Activated gamma-delta T cell treated with anti-CD3 and anti-CD28 coated beads, Interleukin-2, amount 50 U/mL, for 16 hours (primary cell): ENCODE measurements around the gene NCKAP5.

Source experiments
- DNase-seq: peaks from one replicate; pipeline ENCODE4 v3.0.0-alpha.2; 2020; ENCODE audit warnings: low read depth

The NCKAP5 gene

GRCh38 chr2:132937629-132938028 lies 630.6 kb downstream of the NCKAP5 start:
- DNase-seq: no peak

GRCh38 chr2:132936791-132937190 lies 631.5 kb downstream of the NCKAP5 start:
- no peak for DNase-seq

DNA sequence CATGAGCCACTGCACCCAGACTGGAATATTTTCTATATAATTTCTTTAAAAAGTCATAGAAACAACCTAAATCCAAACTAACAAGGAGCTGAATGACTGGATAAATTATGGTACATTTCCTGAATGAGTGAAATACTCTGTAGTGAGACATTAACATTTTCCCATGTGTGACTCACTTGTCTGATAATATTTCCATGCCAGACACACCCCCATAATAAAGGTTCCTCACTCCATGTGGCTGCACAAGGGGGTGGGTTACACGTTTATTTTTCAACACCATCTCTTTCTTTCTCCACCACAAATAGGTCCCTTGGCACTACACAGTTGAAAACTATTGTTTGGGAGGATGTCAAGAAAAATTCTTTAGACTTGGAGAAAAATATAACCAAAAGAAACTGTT lies 632.0 kb downstream of the NCKAP5 start:
- DNase-seq: no peak

DNA sequence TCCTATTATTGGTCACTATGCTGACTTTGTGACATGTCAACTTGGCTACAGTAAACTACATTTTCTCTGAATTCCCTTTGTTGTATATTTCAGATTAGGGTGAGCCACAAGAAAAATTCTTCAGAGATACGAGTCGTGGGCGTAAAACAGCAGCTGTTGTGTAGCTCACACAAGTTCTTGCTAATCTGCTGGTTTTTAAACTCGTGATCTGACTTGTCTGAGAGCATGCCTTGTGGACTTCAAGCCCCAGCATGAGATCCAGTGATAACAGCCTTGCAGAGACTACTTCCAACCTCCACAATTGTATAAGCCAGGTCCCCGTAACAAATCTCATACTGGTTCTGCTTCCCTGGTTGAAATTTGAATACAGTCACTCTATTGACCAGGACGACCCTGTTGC lies 638.5 kb downstream of the NCKAP5 start:
- DNase-seq: no peak

DNA sequence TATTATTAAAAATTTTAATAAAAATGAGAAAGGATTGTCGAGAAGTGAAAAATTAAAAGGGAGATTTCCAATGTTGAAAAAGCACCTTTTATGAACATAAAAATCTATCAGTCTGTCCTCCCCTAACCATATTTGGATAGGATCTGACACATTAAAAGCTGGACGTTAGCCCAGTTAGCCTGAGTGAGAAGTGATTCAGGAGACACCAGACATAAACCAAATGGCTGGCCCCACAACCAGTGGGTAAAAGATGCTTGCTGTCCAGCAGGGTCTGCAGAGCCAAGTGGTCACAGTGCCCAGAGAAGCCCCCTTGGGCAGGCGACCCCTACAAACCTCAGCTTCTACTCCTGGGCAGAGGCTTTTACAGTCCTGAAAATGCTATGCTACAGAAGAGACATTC lies 644.5 kb downstream of the NCKAP5 start:
- no peak for DNase-seq

DNA sequence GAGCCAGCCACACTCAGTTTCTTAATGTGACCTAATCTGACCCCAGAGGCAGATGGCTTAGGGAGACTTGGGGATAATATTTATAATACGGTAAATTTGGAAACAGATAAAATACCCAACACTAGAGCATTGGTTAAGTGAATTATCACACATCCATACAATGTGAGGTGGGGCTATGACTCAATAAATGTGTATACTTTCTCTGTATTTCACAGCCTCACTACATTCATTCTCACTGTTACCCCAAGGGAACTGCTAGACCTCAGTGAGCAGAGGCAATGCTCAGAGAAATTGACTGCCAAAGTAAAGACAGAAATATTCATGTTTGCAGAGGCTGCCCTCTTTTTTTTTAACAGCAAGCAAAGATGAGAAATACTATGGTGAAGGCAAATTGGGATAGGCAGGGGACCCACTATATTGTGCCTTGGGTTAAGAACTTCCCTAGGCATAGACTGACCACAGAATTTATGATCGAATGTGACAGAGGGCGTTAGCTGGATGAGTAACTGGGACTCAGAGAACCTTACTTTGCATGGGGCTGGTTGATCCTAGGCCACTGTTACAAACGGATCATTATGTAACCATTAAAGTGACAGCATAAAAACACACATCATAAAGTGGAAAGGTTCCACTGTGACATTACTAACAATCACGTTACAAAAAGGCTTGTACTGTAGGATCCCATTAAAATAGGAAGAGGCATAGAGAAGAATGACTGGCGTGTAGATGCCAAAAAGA lies 652.3 kb downstream of the NCKAP5 start:
- DNase-seq: no peak

GRCh38 chr2:132911726-132912724 lies 656.2 kb downstream of the NCKAP5 start:
- no peak for DNase-seq

DNA sequence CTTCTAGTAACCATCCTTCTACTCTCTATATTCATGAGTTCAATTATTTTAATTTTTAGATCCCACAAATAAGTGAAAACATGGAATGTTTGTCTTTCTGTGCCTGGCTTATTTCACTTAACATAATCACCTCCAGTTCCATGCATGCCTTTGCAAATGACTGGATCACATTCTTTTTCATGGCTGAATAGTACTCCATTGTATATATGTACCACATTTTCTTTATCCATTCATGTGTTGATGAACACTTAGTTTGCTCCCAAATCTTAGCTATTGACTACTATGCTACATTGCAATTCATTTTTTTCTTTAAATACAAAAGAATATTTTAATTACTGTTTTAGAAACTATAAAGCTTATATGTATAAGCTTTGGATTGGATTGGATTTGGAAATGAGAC lies 657.8 kb downstream of the NCKAP5 start:
- no peak for DNase-seq

DNA sequence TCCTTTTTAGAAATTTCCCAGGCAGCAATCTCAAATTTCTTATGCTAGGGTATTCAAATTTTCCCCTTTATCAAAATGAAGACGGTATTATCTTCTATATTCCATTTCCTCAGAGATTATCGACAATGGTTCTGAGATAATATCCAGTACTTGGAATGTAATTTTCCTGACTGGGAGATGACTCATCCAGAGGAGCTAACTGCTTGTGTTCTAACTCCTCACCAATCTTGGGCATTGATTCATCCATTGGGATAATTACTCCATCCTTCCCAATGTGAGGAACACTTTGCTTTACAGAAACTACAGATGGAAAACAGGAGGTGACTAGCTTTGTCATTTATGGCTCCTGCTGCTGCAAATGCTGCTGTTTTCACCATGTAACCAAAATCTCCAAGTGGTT lies 658.8 kb downstream of the NCKAP5 start:
- no peak for DNase-seq

DNA sequence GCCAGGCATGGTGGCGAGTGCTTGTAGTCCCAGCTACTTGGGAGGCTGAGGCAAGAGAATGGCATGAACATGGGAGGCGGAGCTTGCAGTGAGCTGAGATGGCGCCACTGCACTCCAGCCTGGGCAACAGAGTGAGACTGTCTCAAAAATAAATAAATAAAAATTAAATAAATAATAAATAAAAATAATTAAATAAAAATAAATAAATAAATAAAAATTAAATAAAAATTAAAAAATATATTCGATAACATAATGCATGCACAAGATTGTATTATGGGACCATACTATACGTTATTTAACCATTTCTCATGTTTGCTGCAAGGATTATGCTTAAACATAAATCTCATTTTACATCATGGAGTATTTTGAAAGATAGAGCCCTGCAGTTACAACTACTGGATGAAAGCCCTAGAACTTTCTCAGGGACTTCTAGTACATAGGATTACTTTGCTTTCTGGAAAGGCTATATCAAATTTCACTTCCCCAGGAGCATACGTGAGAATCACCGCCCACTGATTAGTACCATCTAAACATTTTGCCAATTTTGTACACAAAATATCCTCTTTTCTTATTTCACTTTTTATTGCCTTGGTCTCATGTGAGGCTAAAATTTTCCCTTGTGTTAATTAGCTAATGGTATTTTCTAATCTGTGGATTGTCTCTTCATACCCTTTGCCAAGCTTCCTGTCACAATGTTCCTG lies 664.0 kb downstream of the NCKAP5 start:
- no peak for DNase-seq

DNA sequence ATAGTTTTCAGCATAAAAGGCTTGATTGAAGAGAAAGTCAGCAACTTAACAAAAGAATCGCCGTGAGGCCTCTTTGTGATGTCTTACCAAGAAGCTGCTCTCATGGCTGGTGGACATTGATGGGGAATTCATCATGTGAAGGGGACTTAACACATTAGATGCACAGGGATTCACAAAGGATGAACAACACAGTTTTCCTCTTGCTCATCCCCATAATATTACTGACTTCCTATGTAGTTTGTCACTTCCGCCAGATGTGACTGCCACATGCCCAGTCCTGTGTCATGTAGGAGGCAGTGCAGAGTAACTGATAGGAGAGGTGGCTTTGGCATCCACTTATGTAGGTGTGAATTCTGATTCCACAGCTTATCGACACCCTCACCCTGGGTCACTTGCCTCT lies 665.6 kb downstream of the NCKAP5 start:
- no peak for DNase-seq

GRCh38 chr2:132901661-132902060 lies 666.6 kb downstream of the NCKAP5 start:
- no peak for DNase-seq

- no peak for DNase-seq
These were observed 671.2 kb downstream of the NCKAP5 start for GRCh38 chr2:132897111-132897510.

DNA sequence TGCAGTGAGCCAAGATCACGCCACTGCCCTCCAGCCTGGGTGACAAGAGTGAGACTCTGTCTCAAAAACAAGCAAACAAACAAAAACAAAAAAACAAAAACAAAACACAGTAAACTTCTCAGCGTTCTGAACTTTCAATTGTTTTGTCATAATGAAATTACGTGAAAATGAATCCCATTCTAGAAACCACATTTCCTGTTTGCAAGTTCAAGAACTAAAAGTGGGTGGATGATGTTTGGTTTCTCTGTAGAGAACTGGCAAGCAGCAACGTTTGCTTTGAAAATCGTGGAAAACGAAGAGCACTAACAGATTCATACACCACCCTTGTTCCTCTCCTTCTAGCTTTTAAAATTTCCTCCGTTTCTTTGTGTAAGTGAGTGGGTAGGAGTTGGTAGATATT lies 672.2 kb downstream of the NCKAP5 start:
- no peak for DNase-seq

- DNase-seq: no peak
These were observed 676.8 kb downstream of the NCKAP5 start for GRCh38 chr2:132891498-132891897.

GRCh38 chr2:132886574-132886973 lies 681.7 kb downstream of the NCKAP5 start:
- no peak for DNase-seq

- no peak for DNase-seq
These were observed 683.6 kb downstream of the NCKAP5 start for GRCh38 chr2:132884705-132885104.

GRCh38 chr2:132884292-132884691 lies 684.0 kb downstream of the NCKAP5 start:
- DNase-seq: no peak

GRCh38 chr2:132883430-132883829 lies 684.8 kb downstream of the NCKAP5 start:
- DNase-seq: no peak

GRCh38 chr2:132881546-132881945 lies 686.7 kb downstream of the NCKAP5 start:
- DNase-seq: no peak

GRCh38 chr2:132877923-132878322 lies 690.3 kb downstream of the NCKAP5 start:
- no peak for DNase-seq

GRCh38 chr2:132876745-132877391 lies 691.4 kb downstream of the NCKAP5 start:
- DNase-seq: no peak
